ENCODE data around the gene TOMM20. TPM values are rescaled to one million over a fixed set of nuclear protein-coding genes. Genes with fewer than 3 reads are reported as not detected.
"Not testable (repeated sequence)": the region's sequence is repeated elsewhere in the genome, so short reads cannot be mapped to it uniquely, and the experiment has no call there.

Gene TOMM20
- total RNA-seq, 2 donors from 2014 or later = 54.7 to 75.2 TPM

GRCh38 chr1:235073968-235074522 is 54.6 kb downstream of the TOMM20 start:
- Histone ChIP-seq H3K4me1 (peaks cover 88% of the 10 kb centered on the region), H3K27me3 (no peaks in the 10 kb centered on the region), H3K27ac (peak overlapping the region; percentile 93 to 99 (median 97)), H3K36me3 (replicated peaks in 1 of 2; ENCODE audit: insufficient read depth in 1 of 2, low read depth in 2 of 2) (no peaks in the 10 kb centered on the region), H3K9me3 (no peaks in the 10 kb centered on the region), H3K4me3 (no peak overlapping the region)
- WGBS, 2 donors = 0 to 18% methylated on average over 3 to 11 of the region's 11 CpGs
- ATAC-seq = peak; percentile 47
- DNase-seq = peak; percentile 81 to 87 (median 84)
- intact Hi-C loops (cut with DNase I) = no loop called here
- peak in 2 of 3 donors; percentile 34 to 53 for TF ChIP-seq POLR2A (IDR thresholded peaks at IDR 0.05)
- TF ChIP-seq, protein P1, sequence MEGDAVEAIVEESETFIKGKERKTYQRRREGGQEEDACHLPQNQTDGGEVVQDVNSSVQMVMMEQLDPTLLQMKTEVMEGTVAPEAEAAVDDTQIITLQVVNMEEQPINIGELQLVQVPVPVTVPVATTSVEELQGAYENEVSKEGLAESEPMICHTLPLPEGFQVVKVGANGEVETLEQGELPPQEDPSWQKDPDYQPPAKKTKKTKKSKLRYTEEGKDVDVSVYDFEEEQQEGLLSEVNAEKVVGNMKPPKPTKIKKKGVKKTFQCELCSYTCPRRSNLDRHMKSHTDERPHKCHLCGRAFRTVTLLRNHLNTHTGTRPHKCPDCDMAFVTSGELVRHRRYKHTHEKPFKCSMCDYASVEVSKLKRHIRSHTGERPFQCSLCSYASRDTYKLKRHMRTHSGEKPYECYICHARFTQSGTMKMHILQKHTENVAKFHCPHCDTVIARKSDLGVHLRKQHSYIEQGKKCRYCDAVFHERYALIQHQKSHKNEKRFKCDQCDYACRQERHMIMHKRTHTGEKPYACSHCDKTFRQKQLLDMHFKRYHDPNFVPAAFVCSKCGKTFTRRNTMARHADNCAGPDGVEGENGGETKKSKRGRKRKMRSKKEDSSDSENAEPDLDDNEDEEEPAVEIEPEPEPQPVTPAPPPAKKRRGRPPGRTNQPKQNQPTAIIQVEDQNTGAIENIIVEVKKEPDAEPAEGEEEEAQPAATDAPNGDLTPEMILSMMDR (IDR thresholded peaks at IDR 0.05) = no peak

DNA sequence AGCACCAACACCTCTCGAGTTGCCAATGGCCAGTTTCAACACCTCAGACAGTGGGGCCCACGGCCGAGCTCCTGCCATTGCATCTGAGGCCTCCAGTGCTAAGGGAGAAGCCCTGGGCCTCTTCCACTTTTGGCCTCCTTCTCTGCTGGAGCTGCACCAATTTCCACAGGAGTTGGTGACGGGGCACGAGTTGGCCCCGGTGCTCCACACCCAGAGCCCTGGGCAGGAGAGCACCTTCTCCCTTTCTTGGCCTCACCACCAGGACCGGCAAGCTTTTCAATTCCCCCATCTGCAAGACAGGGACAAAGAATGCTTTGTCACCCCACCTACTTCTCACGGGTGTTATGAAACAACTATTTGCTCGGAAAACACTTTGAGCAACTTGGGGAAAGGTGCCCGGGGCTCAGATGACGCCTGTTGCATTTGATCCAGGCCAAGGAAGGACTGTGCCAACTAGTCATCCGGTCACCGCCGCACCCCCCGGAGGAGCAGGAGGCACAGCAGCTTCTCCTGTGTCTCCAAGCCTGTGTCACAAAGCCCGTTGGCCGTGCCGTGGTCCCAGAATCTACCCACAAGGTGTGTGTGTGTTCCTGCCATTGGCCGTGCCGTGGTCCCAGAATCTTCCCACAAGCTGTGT is 55.2 kb downstream of the TOMM20 start:
- intact Hi-C loops (cut with DNase I) = no loop called here
- TF ChIP-seq, protein P1 (IDR thresholded peaks at IDR 0.05) = peak in 5 of 7 experiments; percentile 5 to 71 (median 60)
- peak in 2 of 3 donors; percentile 77 to 80 for TF ChIP-seq POLR2A (IDR thresholded peaks at IDR 0.05)
- Histone ChIP-seq H3K27ac (peak overlapping the region; percentile 93 to 99 (median 97)), H3K4me3 (no peak overlapping the region), H3K9me3 (no peaks in the 10 kb centered on the region), H3K27me3 (no peaks in the 10 kb centered on the region), H3K4me1 (peaks cover 89% of the 10 kb centered on the region), H3K36me3 (replicated peaks in 1 of 2; ENCODE audit: insufficient read depth in 1 of 2, low read depth in 2 of 2) (no peaks in the 10 kb centered on the region)
- WGBS, 2 donors = 12 to 29% methylated on average over 8 to 20 of the region's 20 CpGs
- ATAC-seq (peak; percentile 78), DNase-seq (peak; percentile 94 to 97 (median 96))

DNA sequence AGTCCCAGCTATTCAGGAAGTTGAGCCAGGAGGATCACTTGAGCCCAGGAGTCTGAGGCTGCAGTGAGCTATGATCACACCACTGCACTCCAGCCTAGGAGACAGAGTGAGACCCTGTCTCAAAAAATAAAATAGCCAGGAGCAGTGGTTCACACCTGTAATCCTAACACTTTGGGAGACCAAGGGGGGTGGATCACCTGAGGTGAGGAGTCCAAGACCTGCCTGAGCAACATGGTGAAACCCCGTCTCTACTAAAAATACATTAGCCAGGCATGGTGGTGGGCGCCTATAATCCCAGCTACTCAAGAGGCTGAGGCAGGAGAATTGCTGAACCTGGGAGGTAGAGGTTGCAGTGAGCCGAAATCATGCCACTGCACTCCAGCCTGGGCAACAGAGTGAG is 56.1 kb downstream of the TOMM20 start:
- H3K27me3 ChIP-seq; DNase-seq; H3K4me3 ChIP-seq; H3K9me3 ChIP-seq; H3K36me3 ChIP-seq (replicated peaks in 1 of 2; ENCODE audit: insufficient read depth in 1 of 2, low read depth in 2 of 2); intact Hi-C loops (cut with DNase I); ATAC-seq: not testable (repeated sequence)
- WGBS, 2 donors = 83 to 98% methylated on average over 3 of the region's 3 CpGs
- H3K4me1 ChIP-seq = peaks cover 89% of the 10 kb centered on the region
- peak overlapping the region; percentile 68 to 97 (median 95) for H3K27ac ChIP-seq

DNA sequence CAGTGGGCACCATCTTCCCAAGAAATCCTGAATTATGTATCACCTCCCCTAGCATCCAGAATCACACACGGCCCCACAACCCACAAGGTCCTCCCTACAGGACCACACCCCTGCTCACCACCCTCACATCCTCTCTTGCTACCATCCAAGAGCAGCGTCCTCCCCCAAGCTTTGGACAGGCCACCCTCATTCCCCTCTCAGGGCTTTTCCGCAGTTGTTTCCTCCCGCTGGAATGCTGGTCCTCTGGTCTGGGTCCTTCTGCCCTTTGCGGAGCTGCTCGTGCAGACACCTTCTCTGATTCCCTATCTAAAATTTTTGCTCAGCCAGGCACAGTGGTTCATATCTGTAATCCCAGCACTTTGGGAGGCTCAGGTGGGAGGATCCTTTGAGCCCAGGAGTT is 56.5 kb downstream of the TOMM20 start:
- no peaks in the 10 kb centered on the region for H3K36me3 ChIP-seq (replicated peaks in 1 of 2; ENCODE audit: insufficient read depth in 1 of 2, low read depth in 2 of 2)
- peaks cover 89% of the 10 kb centered on the region for H3K4me1 ChIP-seq
- 92 to 96% methylated on average over 6 of the region's 6 CpGs for WGBS, 2 donors
- no peaks in the 10 kb centered on the region for H3K9me3 ChIP-seq
- TF ChIP-seq, protein P1 (IDR thresholded peaks at IDR 0.05) = no peak
- no peak for TF ChIP-seq POLR2A (IDR thresholded peaks at IDR 0.05)
- ATAC-seq = no peak
- H3K27ac ChIP-seq = peak overlapping the region in 3 of 4 donors; percentile 93 to 97 (median 97)
- intact Hi-C loops (cut with DNase I) = no loop called here
- no peak overlapping the region for H3K4me3 ChIP-seq
- no peaks in the 10 kb centered on the region for H3K27me3 ChIP-seq
- no peak for DNase-seq

DNA sequence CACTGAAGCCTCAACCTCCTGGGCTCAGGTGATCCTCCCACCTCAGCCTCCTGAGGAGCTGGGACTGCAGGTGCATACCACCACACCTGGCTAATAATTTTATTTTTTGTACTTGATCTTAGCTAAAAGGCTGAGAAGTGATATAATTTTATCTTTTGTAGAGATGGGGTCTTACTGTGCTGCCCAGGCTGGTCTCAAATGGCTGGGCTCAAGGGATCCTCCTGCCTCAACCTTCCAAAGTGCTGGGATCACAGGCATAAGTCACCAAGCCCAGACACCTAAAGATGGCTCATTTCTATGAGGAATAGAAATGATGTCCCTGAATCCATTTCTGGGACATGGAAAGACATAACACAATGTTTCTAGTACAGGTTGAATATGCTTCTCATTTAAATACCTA is 57.8 kb downstream of the TOMM20 start:
- Histone ChIP-seq H3K27ac (peak overlapping the region; percentile 58 to 97 (median 95)), H3K36me3 (replicated peaks in 1 of 2; ENCODE audit: insufficient read depth in 1 of 2, low read depth in 2 of 2) (no peaks in the 10 kb centered on the region), H3K9me3 (no peaks in the 10 kb centered on the region), H3K4me3 (no peak overlapping the region), H3K27me3 (no peaks in the 10 kb centered on the region), H3K4me1 (peaks cover 82% of the 10 kb centered on the region)
- DNase-seq (no peak), ATAC-seq (no peak)
- intact Hi-C loops (cut with DNase I) = no loop called here
- TF ChIP-seq POLR2A (IDR thresholded peaks at IDR 0.05) = no peak
- TF ChIP-seq, protein P1 (IDR thresholded peaks at IDR 0.05) = no peak

Data from body of pancreas (tissue), 4 donors.